AG09319 (cell line): ENCODE results near the gene LCK.

Experiments
- DNase-seq: peaks from one replicate; pipeline ENCODE4 v3.0.0-alpha.2; 2010; ENCODE audit warnings: low read depth; ENCODE audit errors: extremely low read depth
- TF ChIP-seq, protein P1 (sequence below): IDR thresholded peaks from 2 replicates; pipeline ENCODE4 v1.5.1; 2011; ENCODE audit warnings: low read depth, mild to moderate bottlenecking, inconsistent platforms, low read length, moderate library complexity

The LCK gene

DNA sequence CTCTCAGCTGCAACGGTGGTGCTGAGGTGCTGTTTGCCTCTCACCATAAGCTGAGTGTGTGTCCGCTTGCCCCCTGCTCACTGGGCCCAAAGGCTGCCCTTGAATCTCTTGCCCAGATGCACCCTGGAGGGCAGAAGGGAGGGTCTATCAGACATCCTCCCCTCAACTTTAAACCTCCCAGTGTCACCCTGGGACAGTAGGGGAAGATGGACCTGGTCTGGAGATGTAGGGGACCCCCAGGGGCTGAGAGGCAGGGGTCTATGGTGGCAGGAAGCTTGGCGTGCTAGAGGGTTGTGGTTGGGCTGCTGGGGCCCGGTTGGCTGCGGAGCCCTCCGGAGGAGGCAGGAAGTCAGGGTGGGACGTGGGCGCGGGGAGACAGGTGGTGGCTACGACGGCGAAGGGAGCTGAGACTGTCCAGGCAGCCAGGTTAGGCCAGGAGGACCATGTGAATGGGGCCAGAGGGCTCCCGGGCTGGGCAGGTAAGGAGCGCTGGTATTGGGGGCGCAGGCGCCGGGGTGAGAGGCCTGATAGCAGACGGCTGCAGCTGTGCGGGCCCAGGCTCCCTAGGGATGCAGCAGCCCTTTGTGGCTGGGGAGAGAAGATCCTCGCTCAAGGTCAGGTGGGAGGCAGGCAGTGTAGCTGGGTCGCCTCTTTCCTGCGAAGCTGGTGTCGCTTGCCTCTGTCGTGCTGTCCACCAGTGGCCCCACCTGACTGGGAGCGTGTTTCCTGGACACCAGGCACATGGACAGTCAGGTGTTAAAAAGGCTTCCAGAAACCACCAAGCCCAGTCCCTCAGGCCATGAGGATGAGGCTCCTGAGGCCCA, at the start of gene LCK:
Gene LCK, plus strand, starts transcription at position 373 of the 824 bp plus-strand sequence. CDS start 23,065 bp downstream, outside the sequence.
- DNase-seq = no peak
- TF ChIP-seq, protein P1, sequence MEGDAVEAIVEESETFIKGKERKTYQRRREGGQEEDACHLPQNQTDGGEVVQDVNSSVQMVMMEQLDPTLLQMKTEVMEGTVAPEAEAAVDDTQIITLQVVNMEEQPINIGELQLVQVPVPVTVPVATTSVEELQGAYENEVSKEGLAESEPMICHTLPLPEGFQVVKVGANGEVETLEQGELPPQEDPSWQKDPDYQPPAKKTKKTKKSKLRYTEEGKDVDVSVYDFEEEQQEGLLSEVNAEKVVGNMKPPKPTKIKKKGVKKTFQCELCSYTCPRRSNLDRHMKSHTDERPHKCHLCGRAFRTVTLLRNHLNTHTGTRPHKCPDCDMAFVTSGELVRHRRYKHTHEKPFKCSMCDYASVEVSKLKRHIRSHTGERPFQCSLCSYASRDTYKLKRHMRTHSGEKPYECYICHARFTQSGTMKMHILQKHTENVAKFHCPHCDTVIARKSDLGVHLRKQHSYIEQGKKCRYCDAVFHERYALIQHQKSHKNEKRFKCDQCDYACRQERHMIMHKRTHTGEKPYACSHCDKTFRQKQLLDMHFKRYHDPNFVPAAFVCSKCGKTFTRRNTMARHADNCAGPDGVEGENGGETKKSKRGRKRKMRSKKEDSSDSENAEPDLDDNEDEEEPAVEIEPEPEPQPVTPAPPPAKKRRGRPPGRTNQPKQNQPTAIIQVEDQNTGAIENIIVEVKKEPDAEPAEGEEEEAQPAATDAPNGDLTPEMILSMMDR = no peak

DNA sequence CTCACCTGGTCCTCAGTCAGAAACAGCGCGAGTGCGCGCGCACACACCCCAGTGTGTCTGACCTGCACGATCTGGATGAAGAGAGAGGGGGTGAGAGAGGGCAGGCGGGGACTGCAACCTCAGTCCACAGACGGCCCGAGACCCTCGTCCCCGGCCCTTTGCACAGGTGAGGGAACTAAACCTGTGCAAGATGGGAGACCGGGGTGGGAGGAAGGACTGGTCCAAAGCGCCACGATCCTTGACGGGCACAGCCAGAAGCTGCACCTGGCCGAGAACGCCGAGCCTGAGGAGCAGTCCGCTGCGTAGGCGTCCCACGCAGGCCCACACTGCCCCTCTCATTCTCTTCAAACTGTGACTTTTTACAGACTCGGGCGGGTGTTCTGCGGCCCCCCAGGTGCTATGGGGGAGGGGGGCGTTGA, 46.1 kb upstream of the LCK start:
- TF ChIP-seq, protein P1 = no peak
- DNase-seq = no peak

DNA sequence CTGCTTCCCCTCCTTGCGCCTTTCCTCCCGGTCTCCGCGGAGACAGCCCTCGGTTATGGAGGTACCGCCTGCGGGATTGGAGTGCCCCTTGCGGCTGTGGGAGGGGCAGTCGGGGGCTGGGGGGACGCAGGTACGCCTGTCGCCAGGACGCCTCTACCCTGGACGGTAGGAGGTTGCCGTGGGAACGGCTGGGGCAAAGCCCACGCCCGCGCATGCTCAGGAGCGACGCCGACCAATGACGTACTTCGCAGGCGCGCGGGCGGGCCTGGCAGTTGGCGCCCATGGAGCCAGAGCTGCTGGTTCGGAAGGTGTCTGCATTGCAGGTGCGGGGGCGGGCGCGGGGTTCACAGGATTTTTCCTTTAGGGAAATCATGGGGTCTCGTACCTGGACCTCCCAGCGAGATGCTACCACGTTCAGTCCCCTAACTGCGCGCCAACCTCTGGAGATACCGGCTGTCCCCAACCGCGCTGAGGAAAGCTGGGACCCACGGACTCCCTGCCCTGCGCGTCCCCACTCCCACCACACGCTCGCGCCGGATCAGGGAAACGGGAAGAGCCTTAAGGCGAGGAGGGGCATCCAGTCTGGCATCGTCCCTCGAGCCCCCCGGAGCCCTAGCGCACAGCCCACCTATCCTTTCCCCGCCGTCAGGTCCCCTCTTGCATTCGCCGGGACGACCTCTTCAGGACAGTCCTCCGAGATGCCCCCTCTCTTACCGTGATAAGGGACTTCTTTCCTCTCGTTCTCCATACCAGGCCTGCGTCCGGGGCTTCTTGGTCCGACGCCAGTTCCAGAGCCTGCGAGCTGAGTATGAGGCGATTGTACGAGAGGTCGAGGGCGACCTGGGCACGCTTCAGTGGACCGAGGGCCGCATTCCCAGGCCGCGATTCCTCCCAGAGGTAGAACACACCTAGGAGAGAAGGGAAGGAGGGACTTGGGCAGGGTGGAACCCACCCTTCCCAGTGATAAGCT, 45.4 kb upstream of the LCK start, which contains the start of gene IQCC:
Gene IQCC, plus strand, starts transcription at position 271 of the 970 bp plus-strand sequence. Its CDS starts 11 bp downstream, at position 282.
- DNase-seq = peak; percentile 45
- TF ChIP-seq, protein P1 = no peak

DNA sequence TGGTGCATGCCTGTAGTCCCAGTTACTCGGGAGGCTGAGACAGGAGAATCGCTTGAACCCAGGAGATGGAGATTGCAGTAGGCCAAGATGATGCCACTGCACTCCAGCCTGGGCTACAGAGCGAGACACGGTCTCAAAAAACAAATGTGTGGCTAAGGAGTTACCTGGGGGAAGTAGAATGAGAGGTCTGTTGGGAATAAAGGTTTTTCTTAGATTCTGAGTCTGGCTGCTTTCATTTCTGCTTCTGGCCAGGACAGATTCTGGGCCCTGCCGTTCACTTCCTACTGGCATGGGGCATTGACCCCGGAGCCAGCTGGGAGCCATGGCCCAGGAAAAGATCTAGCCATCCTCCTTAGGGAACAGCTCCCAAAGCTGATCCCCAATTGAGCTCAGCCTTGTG, 42.6 kb upstream of the LCK start:
- no peak for DNase-seq
- TF ChIP-seq, protein P1 = no peak

DNA sequence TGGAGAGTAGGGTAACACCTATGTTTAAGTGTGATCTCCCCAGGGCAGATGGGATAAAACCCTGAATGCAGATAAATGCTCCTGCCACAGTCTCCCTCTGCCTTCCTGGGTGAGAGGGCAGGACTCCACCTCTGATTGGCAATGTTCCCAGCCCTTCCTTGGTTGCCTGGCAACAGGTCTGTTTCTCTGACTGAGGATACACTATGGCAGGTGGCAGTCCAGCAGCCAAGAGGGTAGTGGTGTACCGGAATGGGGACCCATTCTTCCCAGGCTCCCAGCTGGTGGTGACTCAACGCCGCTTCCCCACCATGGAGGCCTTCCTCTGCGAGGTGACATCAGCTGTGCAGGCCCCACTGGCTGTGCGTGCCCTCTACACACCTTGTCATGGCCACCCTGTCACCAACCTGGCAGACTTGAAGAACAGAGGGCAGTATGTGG, 42.2 kb upstream of the LCK start, which contains the start of gene DCDC2B:
Gene DCDC2B, plus strand, starts transcription at position 199 of the 438 bp plus-strand sequence. Its CDS starts 5 bp downstream, at position 204.
- TF ChIP-seq, protein P1 = no peak
- DNase-seq = no peak

DNA sequence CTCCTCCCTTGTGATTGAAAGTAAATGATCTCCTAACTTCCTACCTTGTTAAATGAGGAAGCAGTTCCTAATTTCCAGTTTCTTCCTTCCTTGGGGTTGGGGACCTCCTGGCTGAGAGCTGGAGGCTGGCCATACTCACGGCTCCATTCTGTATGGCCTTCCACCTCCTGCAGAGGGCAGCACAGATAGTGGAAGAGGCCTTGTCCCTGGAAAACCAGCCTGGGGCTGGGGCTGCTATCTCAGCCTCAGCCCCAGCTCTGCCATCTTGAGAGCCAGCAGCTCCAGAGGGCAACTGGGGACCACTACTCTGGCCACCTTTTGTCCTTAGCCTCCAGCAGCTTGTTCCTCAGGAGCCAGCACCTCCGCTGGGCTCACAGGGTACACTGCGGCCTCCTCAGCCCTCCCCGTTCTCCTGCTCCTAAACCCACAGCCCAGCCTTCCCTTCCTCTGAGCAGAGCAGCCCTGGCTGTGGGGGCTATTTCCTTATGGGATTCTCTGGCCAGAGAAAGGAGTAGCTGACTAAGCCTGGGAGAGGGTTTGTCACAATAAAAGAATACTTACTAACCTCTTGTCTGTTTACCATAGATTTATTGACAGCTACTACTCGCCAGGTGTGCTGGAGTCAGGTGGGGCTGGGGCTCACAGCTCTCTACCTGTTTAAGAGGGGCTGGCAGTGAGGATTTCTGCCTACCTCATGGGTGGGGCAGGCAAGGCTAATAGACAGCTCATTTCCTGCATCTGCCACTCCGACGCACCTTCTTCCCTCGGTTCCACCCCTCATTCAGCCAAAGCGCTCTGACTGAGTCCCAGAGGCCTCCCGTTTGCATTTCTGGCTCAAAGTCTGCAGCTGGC, 35.2 kb upstream of the LCK start:
- no peak for DNase-seq
- TF ChIP-seq, protein P1 = peak; percentile 82
